BE2C (cell line): ENCODE results near the gene CD2BP2.

Experiments
- DNase-seq: peaks from one replicate; pipeline ENCODE4 v3.0.0-alpha.2; 2020
- H3K27me3 ChIP-seq: fragments of 250-450 bp; sonication (Bioruptor Pico); 2 replicates; pipeline ENCODE4 v1.5.1; 2020; ENCODE audit warnings: mild to moderate bottlenecking
- H3K36me3 ChIP-seq: fragments of 250-450 bp; sonication (Bioruptor Pico); 2 replicates; pipeline ENCODE4 v1.5.1; 2020; ENCODE audit warnings: mild to moderate bottlenecking
- H3K4me1 ChIP-seq: fragments of 250-450 bp; sonication (Bioruptor Pico); 2 replicates; pipeline ENCODE4 v1.5.1; 2020
- H3K4me3 ChIP-seq: 2 replicates; pipeline ENCODE4 v1.5.1; 2011; ENCODE audit warnings: low read depth, low read length
- H3K9me3 ChIP-seq: fragments of 250-450 bp; sonication (Bioruptor Pico); 2 replicates; pipeline ENCODE4 v1.5.1; 2020
- TF ChIP-seq, protein P1 (sequence below): IDR thresholded peaks from 2 replicates; pipeline ENCODE4 v1.5.1; 2012; ENCODE audit warnings: mild to moderate bottlenecking, low read depth, low read length

CD2BP2 gene

DNA sequence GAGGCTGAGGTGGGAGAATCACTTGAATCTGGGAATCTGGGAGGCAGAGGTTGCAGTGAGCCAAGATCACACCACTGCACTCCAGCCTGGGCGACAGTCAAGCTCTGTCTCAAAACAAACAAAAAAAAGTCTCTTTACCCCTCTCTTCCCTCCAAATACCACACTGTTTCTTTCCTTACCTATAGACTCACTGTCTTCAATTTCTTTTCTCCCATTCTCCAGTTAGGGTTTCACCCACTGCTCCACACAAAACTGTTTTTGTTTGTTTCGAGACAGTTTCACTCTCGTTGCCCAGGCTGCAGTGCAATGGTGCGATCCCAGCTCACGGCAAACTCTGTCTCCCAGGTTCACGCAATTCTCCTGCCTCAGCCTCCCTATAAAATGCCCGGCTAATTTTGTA is 6.1 kb upstream of the CD2BP2 start:
- H3K36me3 ChIP-seq = peaks cover 39% of the 10 kb centered on the region
- TF ChIP-seq, protein P1, sequence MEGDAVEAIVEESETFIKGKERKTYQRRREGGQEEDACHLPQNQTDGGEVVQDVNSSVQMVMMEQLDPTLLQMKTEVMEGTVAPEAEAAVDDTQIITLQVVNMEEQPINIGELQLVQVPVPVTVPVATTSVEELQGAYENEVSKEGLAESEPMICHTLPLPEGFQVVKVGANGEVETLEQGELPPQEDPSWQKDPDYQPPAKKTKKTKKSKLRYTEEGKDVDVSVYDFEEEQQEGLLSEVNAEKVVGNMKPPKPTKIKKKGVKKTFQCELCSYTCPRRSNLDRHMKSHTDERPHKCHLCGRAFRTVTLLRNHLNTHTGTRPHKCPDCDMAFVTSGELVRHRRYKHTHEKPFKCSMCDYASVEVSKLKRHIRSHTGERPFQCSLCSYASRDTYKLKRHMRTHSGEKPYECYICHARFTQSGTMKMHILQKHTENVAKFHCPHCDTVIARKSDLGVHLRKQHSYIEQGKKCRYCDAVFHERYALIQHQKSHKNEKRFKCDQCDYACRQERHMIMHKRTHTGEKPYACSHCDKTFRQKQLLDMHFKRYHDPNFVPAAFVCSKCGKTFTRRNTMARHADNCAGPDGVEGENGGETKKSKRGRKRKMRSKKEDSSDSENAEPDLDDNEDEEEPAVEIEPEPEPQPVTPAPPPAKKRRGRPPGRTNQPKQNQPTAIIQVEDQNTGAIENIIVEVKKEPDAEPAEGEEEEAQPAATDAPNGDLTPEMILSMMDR = no peak
- no peak for DNase-seq

DNA sequence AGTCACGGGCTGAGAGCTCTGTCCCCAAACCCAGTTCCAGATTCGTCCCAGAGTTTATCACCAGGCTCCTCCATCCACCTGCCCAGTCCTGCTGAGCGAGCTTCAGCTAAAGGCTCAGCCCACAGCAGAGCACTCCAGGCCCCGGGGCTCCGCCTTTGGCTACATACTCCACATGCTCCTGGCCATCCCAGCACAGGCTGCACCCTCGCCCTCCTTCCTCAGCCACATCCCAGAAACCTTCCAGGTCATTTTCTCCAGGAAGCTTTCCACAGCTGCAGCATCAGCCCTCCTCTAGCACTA is 4.7 kb upstream of the CD2BP2 start:
- no peaks in the 10 kb centered on the region for H3K27me3 ChIP-seq
- TF ChIP-seq, protein P1 = no peak
- H3K4me1 ChIP-seq = no peaks in the 10 kb centered on the region
- no peaks in the 10 kb centered on the region for H3K9me3 ChIP-seq
- no peak overlapping the region for H3K4me3 ChIP-seq
- DNase-seq = no peak
- H3K36me3 ChIP-seq = peaks cover 28% of the 10 kb centered on the region

More for the DNA sequence above, 6.1 kb upstream of the CD2BP2 start:
- no peak overlapping the region for H3K4me3 ChIP-seq
- H3K9me3 ChIP-seq = no peaks in the 10 kb centered on the region
- no peaks in the 10 kb centered on the region for H3K27me3 ChIP-seq
- H3K4me1 ChIP-seq = no peaks in the 10 kb centered on the region

DNA sequence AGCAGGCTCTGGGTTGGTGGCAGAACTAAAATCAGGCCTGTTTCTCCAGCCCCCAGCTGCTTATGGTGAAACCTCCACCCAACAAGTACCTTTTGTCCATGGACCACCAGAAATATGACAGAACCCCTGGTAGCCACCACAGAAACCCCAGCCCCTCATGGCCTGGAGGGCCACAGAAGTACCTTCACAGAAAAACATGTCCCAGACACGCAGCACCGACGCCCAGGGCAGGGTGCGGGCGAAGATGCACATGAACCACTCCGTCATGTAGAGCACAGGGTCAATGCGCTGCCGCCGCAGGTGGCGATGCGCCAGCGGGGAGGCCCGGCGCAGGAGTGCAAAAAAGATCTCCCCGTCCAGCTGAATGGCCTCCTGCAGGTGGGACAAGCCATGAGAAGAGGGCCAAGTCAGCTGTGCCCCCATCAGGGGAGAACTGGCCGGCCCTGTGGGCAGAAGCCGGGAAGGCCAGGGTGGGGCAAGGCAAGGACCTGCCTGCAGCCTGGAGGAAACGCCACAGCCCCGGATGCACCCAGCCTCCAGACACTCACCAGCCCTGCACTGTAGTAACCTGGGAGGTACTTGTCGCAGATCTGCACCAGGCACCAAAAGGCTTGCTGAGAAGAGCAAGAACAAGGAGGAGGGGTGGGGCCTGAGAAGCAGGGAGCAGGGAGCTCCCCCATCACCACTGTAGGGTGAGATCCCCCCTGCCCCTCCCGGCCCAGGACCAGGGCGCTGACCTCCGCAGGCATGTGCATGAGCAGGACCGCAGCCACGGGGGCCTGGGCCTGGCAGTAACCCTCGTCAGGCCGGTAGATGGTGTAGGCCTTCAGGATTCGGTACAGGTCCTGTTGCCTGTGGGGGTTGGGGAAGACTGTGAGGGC is 4.1 kb upstream of the CD2BP2 start:
- Histone ChIP-seq H3K27me3 (no peaks in the 10 kb centered on the region), H3K9me3 (no peaks in the 10 kb centered on the region), H3K36me3 (peaks cover 23% of the 10 kb centered on the region), H3K4me3 (no peak overlapping the region), H3K4me1 (no peaks in the 10 kb centered on the region)
- DNase-seq = no peak
- TF ChIP-seq, protein P1 = no peak

DNA sequence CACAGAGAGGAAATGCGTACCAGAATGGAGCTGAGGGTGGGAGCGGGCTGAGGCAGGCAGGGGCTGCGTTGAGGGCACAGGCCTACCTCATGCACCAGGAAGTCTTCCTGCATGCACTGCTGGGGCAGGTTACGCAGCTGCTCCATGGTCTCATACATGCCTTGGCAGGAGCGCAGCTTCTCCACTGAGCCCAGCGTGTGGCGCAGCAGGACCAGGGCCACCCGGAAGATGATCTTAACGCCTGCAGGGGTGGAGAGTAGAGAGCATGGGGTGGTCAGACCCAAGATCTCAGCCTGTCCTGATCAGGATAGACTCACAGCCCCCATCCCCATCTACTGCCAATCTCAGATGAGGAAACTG is 3.4 kb upstream of the CD2BP2 start:
- Histone ChIP-seq H3K27me3 (no peaks in the 10 kb centered on the region), H3K36me3 (peaks cover 28% of the 10 kb centered on the region), H3K9me3 (no peaks in the 10 kb centered on the region), H3K4me1 (no peaks in the 10 kb centered on the region), H3K4me3 (no peak overlapping the region)
- DNase-seq = no peak
- TF ChIP-seq, protein P1 = no peak

DNA sequence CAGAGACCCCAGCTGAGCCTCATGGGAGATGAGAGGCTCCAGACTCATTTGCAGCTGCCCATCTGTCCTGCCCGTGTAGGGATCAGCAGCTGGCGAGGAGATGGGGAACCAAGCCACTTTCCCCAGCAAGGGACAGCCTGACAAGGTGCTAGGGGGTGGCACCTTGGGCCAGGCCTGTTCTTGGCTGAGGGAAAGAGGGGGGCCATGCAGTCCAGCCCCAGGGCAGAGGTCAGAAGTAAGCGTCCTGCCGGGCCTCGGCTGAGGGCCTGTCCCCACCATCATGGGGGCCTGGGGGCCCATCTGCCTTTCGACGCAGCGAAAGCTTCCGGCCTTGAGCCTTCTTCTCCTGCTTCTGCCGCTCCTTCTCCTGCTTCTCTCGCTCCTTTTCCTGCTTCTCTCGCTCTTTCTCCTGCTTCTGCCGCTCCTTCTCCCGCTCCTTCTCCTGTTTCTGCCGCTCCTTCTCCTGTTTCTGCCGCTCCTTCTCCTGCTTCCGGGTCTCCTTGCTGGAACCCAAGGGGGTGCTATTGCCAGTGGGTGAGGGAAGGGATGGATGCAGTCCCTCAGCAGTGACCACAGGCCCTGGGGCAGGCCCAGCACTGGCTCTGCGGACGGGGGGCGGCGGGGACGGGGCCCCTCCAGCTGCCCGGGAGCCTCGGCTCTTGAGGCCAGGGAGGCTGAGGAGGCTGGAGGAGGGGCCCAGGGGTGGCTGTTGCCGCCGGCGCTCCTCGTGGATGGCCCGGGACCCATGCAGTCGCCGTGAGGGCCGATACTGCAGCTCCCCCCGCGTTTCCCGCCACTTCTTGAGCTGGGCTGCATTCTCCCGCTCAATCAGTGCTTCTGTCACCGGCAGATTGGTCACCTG is 2.8 kb upstream of the CD2BP2 start:
- no peak overlapping the region for H3K4me3 ChIP-seq
- H3K27me3 ChIP-seq = no peaks in the 10 kb centered on the region
- H3K9me3 ChIP-seq = no peaks in the 10 kb centered on the region
- H3K36me3 ChIP-seq = peaks cover 34% of the 10 kb centered on the region
- TF ChIP-seq, protein P1 = no peak
- no peaks in the 10 kb centered on the region for H3K4me1 ChIP-seq
- DNase-seq = no peak
